ENCODE results near the gene GFRA1. TPM values are rescaled to one million over a fixed set of nuclear protein-coding genes. Genes with fewer than 3 reads are reported as not detected.

GFRA1 gene
- total RNA-seq, 1 donor from 2014 or later, result 75.2 TPM

GRCh38 chr10:116271593-116272439 is 1.2 kb downstream of the GFRA1 start:
- ATAC-seq, result peak; percentile 57
- peak; percentile 71 for DNase-seq (ENCODE audit: low spot score)

GRCh38 chr10:116270771-116271592 is 2.0 kb downstream of the GFRA1 start:
- DNase-seq (ENCODE audit: low spot score), result peak; percentile 55
- peak; percentile 37 for ATAC-seq

DNA sequence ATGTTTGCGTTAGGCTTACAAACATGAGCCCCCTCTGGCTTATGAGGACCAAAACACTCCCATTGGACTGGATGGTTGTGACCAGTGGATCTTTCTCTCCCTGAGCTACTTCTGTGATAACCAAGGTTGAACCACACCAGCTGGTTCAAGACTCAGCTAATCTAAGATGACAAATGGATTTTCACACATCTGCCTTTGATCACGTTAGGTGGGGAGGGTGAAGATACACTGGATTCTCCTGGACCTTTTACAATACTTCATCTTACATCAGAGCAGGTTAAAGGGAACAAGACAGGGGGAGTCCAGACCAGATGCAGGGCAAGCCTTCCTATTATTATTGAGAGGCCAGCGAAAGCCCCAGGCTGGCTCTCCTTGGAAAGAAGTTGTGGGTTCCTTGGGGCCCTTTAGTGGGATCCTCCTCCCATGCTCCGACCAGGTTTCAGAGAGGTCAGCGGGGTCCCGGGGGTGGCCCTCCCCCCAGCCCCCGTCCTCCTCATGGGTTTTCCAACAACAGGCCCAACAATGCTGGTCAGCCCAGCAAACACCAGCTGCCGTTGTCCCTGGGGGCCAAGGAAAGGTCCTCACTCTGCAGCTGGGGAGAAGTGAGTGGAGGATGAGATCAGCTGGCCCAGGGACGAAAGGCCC is 2.8 kb downstream of the GFRA1 start:
- ATAC-seq (no peak), DNase-seq (ENCODE audit: low spot score) (no peak)

DNA sequence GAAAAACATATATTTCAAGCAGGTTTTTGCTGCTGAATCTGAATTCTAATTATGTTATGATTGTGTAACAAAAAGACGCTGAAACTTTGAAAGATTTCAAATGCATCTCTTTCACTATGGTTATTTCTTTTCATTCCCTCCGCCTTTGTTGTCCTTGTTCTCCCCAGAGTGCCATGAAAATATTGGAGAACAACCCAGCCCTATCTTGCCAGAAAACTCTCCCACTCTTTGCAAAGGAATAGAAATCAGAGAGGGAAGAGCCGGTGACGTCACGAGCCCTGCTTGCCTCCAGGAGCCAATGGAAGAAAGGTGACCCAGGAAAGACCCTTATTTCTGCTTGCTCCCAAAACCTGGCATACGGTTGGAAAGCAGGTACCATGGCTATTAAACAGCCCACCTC is 3.4 kb downstream of the GFRA1 start:
- no peak for DNase-seq (ENCODE audit: low spot score)
- ATAC-seq, result no peak

- ATAC-seq (peak; percentile 10), DNase-seq (ENCODE audit: low spot score) (no peak)
These were observed 4.0 kb downstream of the GFRA1 start for GRCh38 chr10:116268976-116269375.

GRCh38 chr10:116265686-116266085 is 7.3 kb downstream of the GFRA1 start:
- ATAC-seq (no peak), DNase-seq (ENCODE audit: low spot score) (no peak)

DNA sequence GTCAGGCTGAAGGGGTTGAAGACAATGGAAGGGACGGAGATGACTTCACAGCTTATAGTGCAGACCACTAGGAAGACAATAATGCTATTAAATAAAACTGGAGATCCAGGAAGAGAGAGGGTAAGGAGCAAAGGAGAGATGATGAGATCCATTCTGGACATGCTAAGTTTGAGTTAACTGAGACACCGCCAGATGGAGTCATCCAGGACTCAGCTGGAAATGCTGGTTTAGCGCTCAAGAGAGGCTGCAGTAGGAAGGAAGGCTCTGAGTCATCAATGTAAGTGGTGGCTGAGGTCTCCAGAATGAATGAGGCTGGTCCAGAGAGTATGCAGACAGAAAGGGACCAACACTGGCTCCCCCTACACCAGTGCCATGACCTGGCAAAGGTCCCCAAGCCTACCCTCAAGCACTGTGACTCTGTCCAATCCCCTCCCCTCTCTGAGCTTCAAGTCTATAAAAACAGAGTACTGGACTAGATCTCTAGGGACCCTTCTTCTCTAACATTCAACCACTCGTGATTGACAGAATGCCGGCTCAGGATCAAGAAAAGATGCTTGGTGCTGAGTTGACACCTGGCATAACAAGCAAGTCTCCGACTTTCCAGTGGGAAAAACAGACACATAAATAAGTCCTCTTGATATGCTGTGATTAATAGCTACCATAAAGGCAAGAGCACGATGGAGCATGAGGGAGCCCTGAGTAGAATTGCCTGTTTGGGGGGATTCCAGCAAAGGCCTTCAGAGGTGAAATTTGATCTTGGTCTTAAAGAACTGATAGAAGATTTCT is 8.9 kb downstream of the GFRA1 start:
- DNase-seq (ENCODE audit: low spot score), result no peak
- no peak for ATAC-seq

GRCh38 chr10:116262678-116263077 is 10.3 kb downstream of the GFRA1 start:
- no peak for DNase-seq (ENCODE audit: low spot score)
- ATAC-seq, result no peak

- ATAC-seq (no peak), DNase-seq (ENCODE audit: low spot score) (no peak)
These were observed 12.4 kb downstream of the GFRA1 start for GRCh38 chr10:116260599-116260998.

DNA sequence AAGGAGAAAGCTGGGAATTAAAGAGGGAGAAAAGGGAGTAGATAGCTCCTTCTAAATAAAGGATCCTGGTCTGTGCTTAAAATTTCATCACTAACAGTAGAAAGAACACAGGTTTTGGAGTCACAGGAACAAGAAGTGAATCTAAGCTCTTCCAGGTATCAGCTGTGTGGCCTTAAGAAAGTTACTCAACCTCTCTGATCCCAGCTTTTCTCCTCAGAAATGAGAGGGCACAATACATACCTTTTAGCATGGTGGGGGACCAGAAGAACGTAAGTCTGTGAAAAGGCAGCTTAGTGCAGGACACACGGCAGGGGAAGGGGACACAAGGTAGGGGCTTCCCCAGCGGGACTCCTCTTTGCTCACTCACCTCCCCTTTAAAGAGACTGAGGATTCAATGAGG is 13.4 kb downstream of the GFRA1 start:
- DNase-seq (ENCODE audit: low spot score) (no peak), ATAC-seq (no peak)

DNA sequence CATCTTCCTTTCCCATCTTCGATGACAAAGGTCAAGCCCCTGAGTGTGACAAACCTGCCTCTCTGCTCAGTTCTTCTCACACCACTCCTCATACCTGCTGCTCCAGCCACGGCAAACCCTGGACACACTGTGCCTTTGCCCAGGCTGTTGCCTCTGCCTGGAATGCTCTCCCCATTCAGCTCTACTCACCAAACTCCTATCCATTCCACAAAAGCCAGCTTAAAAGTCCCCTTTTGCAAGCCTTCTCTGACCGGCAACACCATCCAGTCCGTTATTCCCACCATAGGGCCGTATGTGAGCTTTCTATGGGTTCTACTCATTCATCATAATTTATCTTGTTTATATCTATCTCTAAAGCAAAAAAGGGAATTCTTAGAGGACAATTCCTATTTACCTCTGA is 15.2 kb downstream of the GFRA1 start:
- ATAC-seq (no peak), DNase-seq (ENCODE audit: low spot score) (no peak)

DNA sequence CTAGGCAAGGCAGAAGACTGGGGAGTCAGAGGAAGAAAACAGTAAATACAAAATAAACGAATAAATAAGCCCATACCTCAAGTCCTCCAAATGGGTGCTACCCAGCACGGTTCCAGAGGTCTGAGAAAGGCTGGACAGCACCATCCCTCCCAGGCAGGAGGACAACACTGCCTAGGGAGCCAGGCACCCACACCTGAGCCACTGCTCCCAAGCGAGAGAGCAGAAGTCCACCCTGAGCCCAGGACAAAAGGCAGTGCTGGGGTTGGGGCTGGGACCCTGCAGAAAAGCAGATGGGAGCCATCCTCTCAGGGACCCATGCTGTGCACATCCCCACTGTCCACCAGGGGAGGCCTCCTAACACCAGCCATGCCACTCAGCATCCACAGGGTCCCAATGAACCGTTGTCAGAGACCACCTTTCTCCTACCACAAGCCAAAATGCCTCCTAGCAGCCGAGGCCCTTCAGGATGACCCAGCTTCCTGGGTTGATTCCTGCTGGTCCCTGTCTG is 16.2 kb downstream of the GFRA1 start:
- DNase-seq (ENCODE audit: low spot score) (no peak), ATAC-seq (no peak)

GRCh38 chr10:116255886-116256751 is 16.9 kb downstream of the GFRA1 start:
- ATAC-seq (no peak), DNase-seq (ENCODE audit: low spot score) (no peak)

DNA sequence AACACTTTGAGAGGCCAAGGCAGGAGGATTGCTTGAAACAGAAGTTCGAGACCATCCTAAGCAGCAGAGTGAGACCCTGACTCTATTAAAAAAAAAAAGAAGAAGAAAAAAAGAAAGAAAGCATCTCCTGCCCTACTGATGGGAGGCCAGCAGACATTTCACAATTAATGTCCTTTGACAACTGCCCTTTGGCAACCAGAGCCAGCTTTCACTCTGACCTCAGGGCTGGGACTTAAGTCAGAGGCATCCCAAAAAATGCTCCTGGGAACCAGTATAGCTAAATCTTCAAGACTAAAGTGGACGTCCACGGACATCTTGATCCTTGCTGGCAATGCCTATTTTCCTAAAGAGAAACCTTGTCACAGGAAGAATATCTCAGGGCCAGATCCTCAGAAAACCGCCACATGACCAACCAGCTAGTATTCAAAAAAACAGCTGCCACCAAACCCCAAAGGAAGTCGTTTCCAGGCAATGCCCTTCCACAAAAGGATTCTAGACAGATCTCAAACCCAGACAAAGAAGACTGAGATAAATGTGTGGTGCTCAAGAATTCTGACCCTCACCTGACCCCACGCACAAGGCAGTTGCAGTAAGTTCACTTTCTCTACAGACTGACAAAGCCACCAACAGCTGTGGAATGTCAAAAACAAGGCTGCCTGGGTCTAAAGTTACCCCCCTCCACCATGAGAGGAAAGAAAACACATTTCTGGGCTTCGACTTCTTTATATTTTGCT is 18.4 kb downstream of the GFRA1 start:
- ATAC-seq (peak; percentile 88), DNase-seq (ENCODE audit: low spot score) (no peak)

GRCh38 chr10:116253716-116254115 is 19.3 kb downstream of the GFRA1 start:
- DNase-seq (ENCODE audit: low spot score), result no peak

GRCh38 chr10:116251602-116252395 is 21.2 kb downstream of the GFRA1 start:
- DNase-seq (ENCODE audit: low spot score) (no peak), ATAC-seq (no peak)

More at GRCh38 chr10:116253716-116254115, 19.3 kb downstream of the GFRA1 start:
- no peak for ATAC-seq

DNA sequence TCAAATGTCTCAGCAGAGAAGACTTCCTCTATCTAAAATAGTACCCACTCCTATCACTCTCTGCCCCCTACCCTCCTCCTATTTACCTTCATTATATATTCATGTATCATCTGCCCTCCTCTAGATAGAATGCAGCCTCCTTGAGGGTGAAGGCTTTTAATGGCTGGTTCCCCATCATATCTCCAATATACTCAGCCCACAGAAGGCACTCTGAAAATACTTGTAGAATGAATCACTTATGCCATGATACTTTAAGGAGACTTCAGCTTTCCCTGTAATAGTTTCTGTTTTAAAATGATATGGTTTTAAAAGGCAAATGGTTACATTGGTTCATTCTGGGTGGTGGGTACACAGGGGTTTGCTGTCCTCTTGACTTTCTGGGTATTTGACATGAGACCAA is 25.3 kb downstream of the GFRA1 start:
- DNase-seq (ENCODE audit: low spot score) (no peak), ATAC-seq (no peak)

- ATAC-seq, result peak; percentile 77
- no peak for DNase-seq (ENCODE audit: low spot score)
These were observed 26.7 kb downstream of the GFRA1 start for GRCh38 chr10:116246263-116246662.
